ENCODE results near the gene U2SURP. TPM values are rescaled to one million over a fixed set of nuclear protein-coding genes. Genes with fewer than 3 reads are reported as not detected.

The U2SURP gene
- total and polyA plus RNA-seq, 10 of the 15 experiments (the other 5 are each of a cell fraction or from before 2014, with no cell fraction given): 76.3 to 277 (median 150) TPM

GRCh38 chr3:142963516-142964448 lies 37.6 kb upstream of the U2SURP start, which contains the start of gene PAQR9:
PAQR9 (minus strand) TSS chr3:142963674; CDS start chr3:142963336, 338 bp downstream.
- no peaks in the 10 kb centered on the region for H3K36me3 ChIP-seq (ENCODE audit: control insufficient read depth in 2 of 2, insufficient read depth in 2 of 2, low read length in 1 of 2)
- no peak within 1 kb of the TSS for H3K9ac ChIP-seq (ENCODE audit: control insufficient read depth, insufficient read depth, low read length)
- 7% methylated on average over 64 of the region's 117 CpGs for WGBS (ENCODE audit: insufficient coverage, insufficient replicate concordance, low lambda C conversion rate, missing lambda C conversion rate)
- TF ChIP-seq SUZ12 (IDR thresholded peaks at IDR 0.05; ENCODE audit: unreplicated experiment) (peak; percentile 90), RAD21 (IDR thresholded peaks at IDR 0.05; ENCODE audit: insufficient read depth, low read depth, low read length) (no peak)
- intact Hi-C loops (cut with micrococcal nuclease; ENCODE audit: unreplicated experiment) (no loop called here), in situ Hi-C loops (cut with MboI) (no loop called here)
- no peak within 1 kb of the TSS for H3K27ac ChIP-seq (ENCODE audit: control insufficient read depth, insufficient read depth)
- SMC1A ChIA-PET (ENCODE audit: uncharacterized antibody, unreplicated experiment): no interaction called here
- H3K9me3 ChIP-seq (replicated peaks; ENCODE audit: control insufficient read depth, insufficient read depth, low read length): no peaks in the 10 kb centered on the region; the same call in 2 of the 3 replicates
- peaks cover 7 to 17% of the 10 kb centered on the region in 2 experiments for H3K27me3 ChIP-seq (replicated peaks in 1 of 2; ENCODE audit: control insufficient read depth in 2 of 2, insufficient read depth in 2 of 2, low read length in 1 of 2)
- CTCF ChIA-PET: interaction anchor here (0.6 kb wide), 1 partner anchor 196 kb away, joined by 3 read pairs; no protein-coding TSS in a partner anchor
- ATAC-seq (peak; percentile 42; the same call in 2 of the 3 replicates), FAIRE-seq (no peak), DNase-seq (ENCODE audit: low read depth, low spot score) (no peak)
- H3K4me2 ChIP-seq (ENCODE audit: control insufficient read depth, insufficient read depth): peak within 1 kb of the TSS; percentile 64; the same call in 1 of the 2 replicates
- BruUV-seq (replicated peaks): no TSS peak
- no peaks in the 10 kb centered on the region for H4K20me1 ChIP-seq (ENCODE audit: control insufficient read depth, insufficient read depth)
- H2AFZ ChIP-seq (ENCODE audit: control insufficient read depth, low read depth, low read length): no peak within 1 kb of the TSS; the same call in 1 of the 2 replicates
- H3K4me1 ChIP-seq (ENCODE audit: control insufficient read depth, insufficient read depth, low read length): no peaks in the 10 kb centered on the region
- peak within 1 kb of the TSS; percentile 44; the same call in 1 of the 2 replicates for H3K4me3 ChIP-seq
- POLR2A ChIA-PET: no interaction called here
- no peaks in the 10 kb centered on the region for H3K79me2 ChIP-seq (ENCODE audit: control insufficient read depth, insufficient read depth, low read length)
- RAD21 ChIA-PET (ENCODE audit: unreplicated experiment): no interaction called here

- no peaks in the 10 kb centered on the region; the same call in 2 of the 3 replicates for H3K9me3 ChIP-seq (replicated peaks; ENCODE audit: control insufficient read depth, insufficient read depth, low read length)
- ATAC-seq: no peak
- no peak for DNase-seq (ENCODE audit: low read depth, low spot score)
- POLR2A ChIA-PET: no interaction called here
- no TSS peak for BruUV-seq (replicated peaks)
- RAD21 ChIA-PET (ENCODE audit: unreplicated experiment): no interaction called here
- no peaks in the 10 kb centered on the region for H4K20me1 ChIP-seq (ENCODE audit: control insufficient read depth, insufficient read depth)
- peaks cover 7 to 12% of the 10 kb centered on the region in 2 experiments for H3K27me3 ChIP-seq (replicated peaks in 1 of 2; ENCODE audit: control insufficient read depth in 2 of 2, insufficient read depth in 2 of 2, low read length in 1 of 2)
- intact Hi-C loops (cut with micrococcal nuclease; ENCODE audit: unreplicated experiment): no loop called here
- H2AFZ ChIP-seq (ENCODE audit: control insufficient read depth, low read depth, low read length): no peak overlapping the region
- no peaks in the 10 kb centered on the region for H3K79me2 ChIP-seq (ENCODE audit: control insufficient read depth, insufficient read depth, low read length)
- H3K4me1 ChIP-seq (ENCODE audit: control insufficient read depth, insufficient read depth, low read length): no peaks in the 10 kb centered on the region
- H3K27ac ChIP-seq (ENCODE audit: control insufficient read depth, insufficient read depth): no peak overlapping the region
- no peak overlapping the region for H3K4me3 ChIP-seq
- SMC1A ChIA-PET (ENCODE audit: uncharacterized antibody, unreplicated experiment): interaction anchor here (0.6 to 1.6 kb wide), 6 partner anchors 10 to 1842 kb away, joined by 3 to 4 read pairs (median 3); no protein-coding TSS in a partner anchor
- H3K9ac ChIP-seq (ENCODE audit: control insufficient read depth, insufficient read depth, low read length): no peak overlapping the region
- CTCF ChIA-PET: interaction anchor here (0.7 to 1.0 kb wide), 3 partner anchors 24 to 122 kb away, joined by 3 to 4 read pairs (median 3); no protein-coding TSS in a partner anchor
- H3K36me3 ChIP-seq (ENCODE audit: control insufficient read depth in 2 of 2, insufficient read depth in 2 of 2, low read length in 1 of 2): no peaks in the 10 kb centered on the region
- H3K4me2 ChIP-seq (ENCODE audit: control insufficient read depth, insufficient read depth): no peak overlapping the region
- in situ Hi-C loops (cut with MboI): no loop called here
- FAIRE-seq: no peak
- 31% methylated on average over 3 of the region's 3 CpGs for WGBS (ENCODE audit: insufficient coverage, insufficient replicate concordance, low lambda C conversion rate, missing lambda C conversion rate)
- TF ChIP-seq ZBTB40 (IDR thresholded peaks at IDR 0.05; ENCODE audit: borderline replicate concordance): no peak
- TF ChIP-seq EZH2 (IDR thresholded peaks at IDR 0.05; ENCODE audit: borderline replicate concordance, control insufficient read depth, low read depth, low read length): no peak
- no peak for TF ChIP-seq E2F8 (IDR thresholded peaks at IDR 0.05; ENCODE audit: low read depth, partially characterized antibody)
These were observed 35.8 kb upstream of the U2SURP start for GRCh38 chr3:142965581-142965980.
